NCI-H2171 treated with DMSO at 0.1 percent for 48 hours (cell line): ENCODE results near the gene ACAD9.

Source experiments
- DNase-seq: peaks from one replicate; lab custom pipeline; 2025; lab: John Stamatoyannopoulos, UW

ACAD9 gene

GRCh38 chr3:128935922-128936321 is 56.5 kb downstream of the ACAD9 start:
- DNase-seq: no peak

GRCh38 chr3:128936341-128936740 is 56.9 kb downstream of the ACAD9 start:
- no peak for DNase-seq

- DNase-seq: no peak
These were observed 60.8 kb downstream of the ACAD9 start for GRCh38 chr3:128940252-128940651.

- DNase-seq: no peak
These were observed 62.9 kb downstream of the ACAD9 start for GRCh38 chr3:128942161-128942952.

GRCh38 chr3:128945041-128945877 is 65.8 kb downstream of the ACAD9 start:
- DNase-seq: no peak

GRCh38 chr3:128945878-128946175 is 66.4 kb downstream of the ACAD9 start:
- no peak for DNase-seq

- DNase-seq: no peak
These were observed 67.0 kb downstream of the ACAD9 start for GRCh38 chr3:128946411-128946810.

- DNase-seq: no peak
These were observed 69.7 kb downstream of the ACAD9 start for GRCh38 chr3:128949158-128949557.

- DNase-seq: peak; percentile 34
These were observed 71.0 kb downstream of the ACAD9 start for GRCh38 chr3:128950223-128950938.

- no peak for DNase-seq
These were observed 77.0 kb downstream of the ACAD9 start for GRCh38 chr3:128956440-128956839.
